ENCODE results near the gene SP7. TPM values are rescaled to one million over a fixed set of nuclear protein-coding genes. Genes with fewer than 3 reads are reported as not detected.

Gene SP7
- total RNA-seq, 4 donors from 2014 or later = not detected

DNA sequence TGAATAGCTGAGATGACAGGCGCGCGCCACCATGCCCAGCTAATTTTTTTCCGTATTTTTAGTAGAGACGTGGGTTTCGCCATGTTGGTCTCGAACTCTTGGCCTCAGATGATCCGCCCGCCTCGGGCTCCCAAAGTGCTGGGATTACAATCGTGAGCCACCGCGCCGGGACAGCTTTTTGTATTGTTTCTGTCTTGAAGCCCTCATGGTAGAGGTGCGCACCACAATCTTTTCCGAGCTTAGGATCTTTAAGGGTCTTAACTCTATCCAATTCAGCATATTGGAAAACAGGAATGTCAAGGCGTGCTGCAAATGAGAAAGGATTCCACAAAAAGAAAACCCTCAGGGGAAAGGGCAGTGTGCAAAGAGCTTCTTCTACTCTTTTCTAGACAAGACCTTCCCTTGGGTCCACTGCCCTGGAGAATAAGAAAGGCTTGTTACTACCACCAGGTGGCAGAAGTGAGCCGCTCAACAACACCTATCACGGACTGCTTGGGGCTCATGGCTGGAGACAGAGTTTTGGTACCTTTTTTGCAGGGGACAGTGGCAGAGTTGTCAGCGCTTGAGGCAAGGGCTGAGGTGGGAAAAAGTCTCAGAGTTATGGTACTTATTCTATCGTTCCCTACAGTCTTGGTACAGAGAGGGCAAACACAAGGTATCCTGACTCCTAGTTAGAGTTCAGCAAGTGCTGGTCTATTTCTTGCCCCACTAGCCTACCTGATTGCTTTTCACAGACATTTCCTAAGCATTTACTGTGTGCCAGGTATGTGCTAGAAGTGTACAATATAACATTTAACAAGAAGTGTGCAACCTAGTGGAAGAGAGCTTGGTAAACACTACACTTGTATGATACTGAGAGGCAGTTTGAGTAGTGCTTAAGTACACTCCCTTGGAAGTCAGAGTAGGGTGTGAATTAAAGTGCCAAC is 16.4 kb upstream of the SP7 start:
- TF ChIP-seq POLR2A (IDR thresholded peaks at IDR 0.05) = no peak
- TF ChIP-seq, protein P1, sequence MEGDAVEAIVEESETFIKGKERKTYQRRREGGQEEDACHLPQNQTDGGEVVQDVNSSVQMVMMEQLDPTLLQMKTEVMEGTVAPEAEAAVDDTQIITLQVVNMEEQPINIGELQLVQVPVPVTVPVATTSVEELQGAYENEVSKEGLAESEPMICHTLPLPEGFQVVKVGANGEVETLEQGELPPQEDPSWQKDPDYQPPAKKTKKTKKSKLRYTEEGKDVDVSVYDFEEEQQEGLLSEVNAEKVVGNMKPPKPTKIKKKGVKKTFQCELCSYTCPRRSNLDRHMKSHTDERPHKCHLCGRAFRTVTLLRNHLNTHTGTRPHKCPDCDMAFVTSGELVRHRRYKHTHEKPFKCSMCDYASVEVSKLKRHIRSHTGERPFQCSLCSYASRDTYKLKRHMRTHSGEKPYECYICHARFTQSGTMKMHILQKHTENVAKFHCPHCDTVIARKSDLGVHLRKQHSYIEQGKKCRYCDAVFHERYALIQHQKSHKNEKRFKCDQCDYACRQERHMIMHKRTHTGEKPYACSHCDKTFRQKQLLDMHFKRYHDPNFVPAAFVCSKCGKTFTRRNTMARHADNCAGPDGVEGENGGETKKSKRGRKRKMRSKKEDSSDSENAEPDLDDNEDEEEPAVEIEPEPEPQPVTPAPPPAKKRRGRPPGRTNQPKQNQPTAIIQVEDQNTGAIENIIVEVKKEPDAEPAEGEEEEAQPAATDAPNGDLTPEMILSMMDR (IDR thresholded peaks at IDR 0.05) = peak; percentile 82 to 97 (median 94)
- no peaks in the 10 kb centered on the region for H3K9me3 ChIP-seq
- peak; percentile 81 to 95 (median 81) for DNase-seq
- no peaks in the 10 kb centered on the region for H3K27me3 ChIP-seq
- H3K36me3 ChIP-seq = no peaks in the 10 kb centered on the region
- peaks cover 0 to 11% (median 0%) of the 10 kb centered on the region in 4 donors for H3K4me1 ChIP-seq
- H3K27ac ChIP-seq = peak overlapping the region in 2 of 4 donors; percentile 41 to 56
- no peak overlapping the region for H3K4me3 ChIP-seq

DNA sequence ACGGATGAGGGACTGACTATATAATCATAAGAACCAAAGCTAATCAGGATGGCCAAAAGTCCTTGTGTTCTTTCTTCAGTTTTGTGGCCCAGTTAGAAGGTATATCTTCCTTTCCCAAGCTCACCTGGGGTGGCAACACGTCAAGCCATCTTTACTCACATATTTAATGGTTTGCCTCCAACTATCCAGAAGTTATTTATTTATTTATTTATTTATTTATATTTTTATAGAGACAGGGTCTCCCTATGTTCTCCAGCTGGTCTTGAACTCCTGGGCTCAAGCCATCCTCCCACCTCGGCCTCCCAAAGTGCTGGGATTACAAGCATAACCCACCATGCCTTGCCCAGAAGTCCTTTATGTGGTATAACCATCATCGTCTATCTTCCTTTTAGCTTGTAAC is 11.8 kb upstream of the SP7 start:
- Histone ChIP-seq H3K27me3 (no peaks in the 10 kb centered on the region), H3K36me3 (no peaks in the 10 kb centered on the region), H3K9me3 (no peaks in the 10 kb centered on the region), H3K4me3 (no peak overlapping the region), H3K27ac (no peak overlapping the region), H3K4me1 (peaks cover 0 to 16% (median 5%) of the 10 kb centered on the region in 4 donors)
- DNase-seq = no peak
- no peak for TF ChIP-seq POLR2A (IDR thresholded peaks at IDR 0.05)
- TF ChIP-seq, protein P1 (IDR thresholded peaks at IDR 0.05) = no peak

DNA sequence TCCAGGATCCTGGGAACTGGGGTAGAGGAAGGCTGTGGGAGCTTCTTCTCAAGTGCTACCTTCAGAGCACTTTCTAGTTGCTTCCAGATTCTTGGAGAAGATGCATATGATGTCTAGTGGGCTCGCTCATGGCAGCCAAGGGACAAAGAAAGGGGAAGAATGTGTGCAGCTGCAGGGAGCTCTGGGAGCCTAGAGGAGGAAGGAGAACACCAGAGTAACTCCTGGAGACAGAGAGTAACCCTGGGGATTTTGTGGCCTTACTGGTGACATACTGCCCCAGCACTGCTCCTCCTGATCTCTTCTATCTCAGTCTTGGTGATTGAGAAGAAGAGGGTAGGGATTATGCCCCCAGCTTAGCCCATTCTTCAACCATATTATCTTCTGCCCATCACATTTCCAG is 10.3 kb upstream of the SP7 start:
- Histone ChIP-seq H3K27me3 (no peaks in the 10 kb centered on the region), H3K9me3 (no peaks in the 10 kb centered on the region), H3K4me3 (no peak overlapping the region), H3K4me1 (peaks cover 0 to 11% (median 5%) of the 10 kb centered on the region in 4 donors), H3K27ac (no peak overlapping the region), H3K36me3 (no peaks in the 10 kb centered on the region)
- no peak for DNase-seq
- TF ChIP-seq, protein P1 (IDR thresholded peaks at IDR 0.05) = no peak
- TF ChIP-seq POLR2A (IDR thresholded peaks at IDR 0.05) = no peak

DNA sequence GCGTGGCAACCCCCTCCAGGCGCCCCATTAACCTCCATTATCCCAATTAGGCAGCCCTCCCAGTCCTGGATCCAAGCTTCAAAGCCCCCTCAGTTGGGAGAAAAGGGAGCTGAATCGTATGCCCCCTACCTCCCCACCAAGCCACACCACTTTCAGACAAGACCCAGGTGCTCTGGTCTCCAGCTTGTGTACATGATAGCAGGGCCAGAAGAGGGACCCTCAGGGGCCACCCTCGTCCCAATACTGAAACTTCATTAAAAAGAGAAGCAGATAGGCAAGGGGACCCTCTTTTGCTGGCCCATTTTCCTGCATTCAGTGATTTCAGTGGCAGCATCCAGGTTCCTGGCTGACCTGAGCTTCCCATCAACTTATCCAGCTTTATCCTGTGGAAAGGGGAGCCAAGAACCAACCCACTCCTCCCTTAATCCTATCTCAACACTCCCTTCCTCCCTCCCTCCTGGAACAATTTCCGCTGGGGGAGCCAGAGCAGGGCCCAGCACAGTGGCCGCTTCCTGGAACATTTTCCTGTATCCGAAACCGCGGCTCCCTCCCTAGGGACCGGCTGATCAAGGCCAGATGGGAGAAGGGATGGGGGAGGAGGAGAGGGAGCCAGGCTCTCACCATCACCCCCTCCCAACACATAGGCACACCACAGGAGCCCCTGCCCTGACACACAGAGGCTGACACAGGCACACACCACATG is 9.5 kb upstream of the SP7 start:
- no peak for TF ChIP-seq POLR2A (IDR thresholded peaks at IDR 0.05)
- TF ChIP-seq, protein P1 (IDR thresholded peaks at IDR 0.05) = no peak
- Histone ChIP-seq H3K4me3 (peak overlapping the region in 3 of 4 donors; percentile 61 to 78 (median 70)), H3K36me3 (no peaks in the 10 kb centered on the region), H3K27ac (peak overlapping the region; percentile 58 to 81 (median 72)), H3K27me3 (no peaks in the 10 kb centered on the region), H3K9me3 (no peaks in the 10 kb centered on the region), H3K4me1 (peaks cover 0 to 11% (median 5%) of the 10 kb centered on the region in 4 donors)
- DNase-seq = no peak

DNA sequence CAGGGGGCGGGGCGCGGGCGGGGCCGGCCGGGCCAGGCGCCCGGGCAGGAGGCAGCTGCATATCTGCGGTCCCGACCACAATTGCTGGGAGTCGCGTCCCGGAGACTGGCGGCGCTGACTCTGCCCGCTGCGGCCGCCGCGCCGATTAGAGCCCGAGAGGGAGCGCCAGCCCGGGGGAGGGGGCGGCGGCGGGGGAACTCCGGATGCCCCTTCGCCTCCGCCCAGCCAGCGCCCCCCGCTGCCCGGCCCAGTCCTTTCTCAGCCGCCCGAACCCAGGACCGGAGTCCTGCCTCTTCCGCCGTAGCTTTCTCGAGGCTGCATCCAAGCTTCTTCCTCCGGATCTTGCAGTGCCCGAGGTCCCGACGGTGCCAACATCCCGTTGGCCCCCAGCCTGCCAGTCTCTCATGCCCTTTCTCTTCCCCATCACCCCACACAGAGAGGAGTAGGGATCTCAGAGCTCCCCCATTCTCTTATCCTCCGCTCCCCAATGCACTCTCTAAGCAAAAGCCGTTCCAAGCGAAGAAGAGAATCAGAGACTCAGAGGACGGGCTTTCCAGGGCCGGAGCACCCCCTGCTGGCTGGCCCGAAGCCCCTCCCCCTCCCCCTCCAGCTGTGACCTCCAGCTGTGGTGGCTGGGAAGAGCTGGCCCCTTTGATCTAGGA is 8.8 kb upstream of the SP7 start:
- peaks cover 0 to 11% (median 5%) of the 10 kb centered on the region in 4 donors for H3K4me1 ChIP-seq
- H3K4me3 ChIP-seq = peak overlapping the region; percentile 43 to 78 (median 66)
- H3K27ac ChIP-seq = peak overlapping the region; percentile 58 to 81 (median 72)
- TF ChIP-seq POLR2A (IDR thresholded peaks at IDR 0.05) = no peak
- TF ChIP-seq, protein P1 (IDR thresholded peaks at IDR 0.05) = peak; percentile 34 to 75 (median 59)
- H3K36me3 ChIP-seq = no peaks in the 10 kb centered on the region
- DNase-seq = peak; percentile 73 to 86 (median 79)
- H3K9me3 ChIP-seq = no peaks in the 10 kb centered on the region
- no peaks in the 10 kb centered on the region for H3K27me3 ChIP-seq
